ENCODE data around the gene SLC1A2. TPM values are rescaled to one million over a fixed set of nuclear protein-coding genes. Genes with fewer than 3 reads are reported as not detected.

Gene SLC1A2
- total RNA-seq, 1 donor from 2014 or later, result 8.8 TPM

- intact Hi-C loops (cut with DNase I), result loop anchor here (10.0 kb wide), 1 partner anchor 149 kb away; no protein-coding TSS in a partner anchor
These were observed 35.4 kb downstream of the SLC1A2 start for GRCh38 chr11:35383953-35384352.

DNA sequence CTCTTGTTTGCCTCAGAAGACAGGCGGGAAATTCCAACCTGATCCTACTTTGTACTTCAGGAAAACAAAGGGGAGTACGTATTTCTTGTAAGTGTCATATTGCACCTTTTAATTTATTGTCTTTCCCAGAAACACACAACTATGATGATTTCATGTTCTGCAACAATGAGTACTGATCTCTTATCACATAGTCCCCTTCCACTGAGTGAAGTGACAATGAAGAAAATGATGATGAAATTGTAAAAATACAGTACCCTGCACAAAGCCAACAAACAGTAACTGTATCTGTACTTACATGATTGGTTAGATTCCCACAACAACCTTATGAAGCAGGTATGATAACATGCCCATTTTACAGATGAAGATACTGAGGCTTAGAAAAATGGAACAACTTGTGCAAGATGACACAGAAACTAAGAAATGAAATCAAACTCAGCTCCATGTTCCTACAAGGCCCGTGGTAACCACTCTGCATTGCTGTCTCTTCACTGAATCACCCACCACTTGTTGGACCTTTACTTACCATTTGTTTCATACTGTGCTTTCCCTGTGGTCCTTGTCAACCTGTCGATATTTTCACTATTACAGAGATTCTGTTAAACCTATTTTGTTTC, 37.5 kb downstream of the SLC1A2 start:
- intact Hi-C loops (cut with DNase I), result loop anchor here (10.0 kb wide), 1 partner anchor 147 kb away; no protein-coding TSS in a partner anchor
- DNase-seq (ENCODE audit: low spot score), result no peak

More at GRCh38 chr11:35383953-35384352, 35.4 kb downstream of the SLC1A2 start:
- DNase-seq (ENCODE audit: low spot score), result no peak

GRCh38 chr11:35380603-35381002, 38.8 kb downstream of the SLC1A2 start:
- no peak for DNase-seq (ENCODE audit: low spot score)
- intact Hi-C loops (cut with DNase I), result loop anchor here (10.0 kb wide), 1 partner anchor 146 kb away; no protein-coding TSS in a partner anchor

GRCh38 chr11:35377262-35377661, 42.1 kb downstream of the SLC1A2 start:
- DNase-seq (ENCODE audit: low spot score), result no peak
- intact Hi-C loops (cut with DNase I), result no loop called here

DNA sequence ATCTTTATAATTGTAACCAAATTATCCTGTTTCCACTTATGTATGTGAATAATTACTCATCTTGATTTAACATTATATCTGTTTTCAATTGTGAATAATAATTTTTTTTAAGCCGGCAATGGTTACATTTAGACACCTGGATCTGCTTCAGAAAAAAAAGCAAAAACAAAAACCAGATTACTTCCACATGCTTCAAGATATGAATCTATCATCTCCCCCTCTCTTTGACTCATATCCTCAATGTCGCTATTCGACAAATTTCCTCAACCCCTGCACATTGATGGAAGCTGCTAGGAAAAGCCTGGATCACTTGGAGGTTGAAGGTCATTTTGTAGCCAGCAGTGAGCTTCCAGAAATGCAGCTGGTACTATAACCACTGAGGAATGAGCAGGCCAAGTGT, 42.7 kb downstream of the SLC1A2 start:
- intact Hi-C loops (cut with DNase I), result no loop called here
- DNase-seq (ENCODE audit: low spot score), result no peak

DNA sequence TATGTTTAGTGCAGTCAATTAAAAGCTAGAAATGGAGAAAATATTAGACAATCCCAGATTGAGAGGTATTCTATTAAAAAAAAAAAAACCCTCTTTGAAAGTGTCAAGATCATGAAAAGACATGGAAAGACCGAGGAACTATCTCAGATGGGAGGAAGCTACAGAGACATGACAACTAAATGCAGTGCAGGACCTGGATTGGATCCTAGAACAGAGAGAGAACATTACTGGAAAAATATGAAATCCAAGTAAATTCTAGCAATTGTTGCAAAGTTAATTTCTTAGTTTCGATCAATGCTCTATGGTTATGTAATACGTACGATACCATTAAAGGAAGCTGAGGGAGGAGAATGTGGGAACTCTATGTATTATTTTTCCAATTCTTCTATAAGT, 43.2 kb downstream of the SLC1A2 start:
- intact Hi-C loops (cut with DNase I), result no loop called here
- DNase-seq (ENCODE audit: low spot score), result no peak

GRCh38 chr11:35375332-35376117, 43.8 kb downstream of the SLC1A2 start:
- intact Hi-C loops (cut with DNase I), result no loop called here
- no peak for DNase-seq (ENCODE audit: low spot score)

- intact Hi-C loops (cut with DNase I), result no loop called here
- no peak for DNase-seq (ENCODE audit: low spot score)
These were observed 45.9 kb downstream of the SLC1A2 start for GRCh38 chr11:35373284-35373933.

DNA sequence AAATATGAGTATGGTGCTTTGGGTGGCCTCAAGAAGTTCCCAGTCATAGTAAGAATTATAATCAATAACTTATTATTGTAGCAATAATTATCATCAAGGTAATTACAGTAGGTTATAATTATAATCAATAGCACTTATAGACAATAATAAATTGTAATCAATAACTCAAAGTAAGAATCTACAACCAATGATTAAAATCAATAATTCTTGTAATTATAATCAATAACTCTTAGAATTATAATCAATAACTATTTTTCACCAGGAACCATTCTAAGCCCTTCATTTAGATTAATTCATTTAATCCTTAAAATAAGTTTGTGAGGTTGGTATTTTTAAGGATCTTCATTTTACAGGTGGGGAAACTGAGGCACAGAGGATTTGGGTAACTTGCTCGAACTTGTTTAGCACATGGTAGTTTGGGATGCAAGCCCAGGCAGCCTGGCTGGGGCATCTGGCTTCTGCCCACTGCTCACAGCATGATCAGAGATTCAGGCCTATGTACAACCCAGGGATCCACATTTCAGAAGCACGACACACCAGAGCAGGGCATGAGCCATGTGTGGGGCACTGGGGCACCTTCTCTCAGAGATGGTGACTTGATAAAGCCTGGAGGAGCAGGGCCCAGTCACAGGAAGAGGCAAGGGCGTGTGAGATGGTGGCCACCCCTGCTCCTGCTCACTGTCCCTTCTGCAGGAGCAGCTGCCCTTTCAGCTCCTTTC, 46.6 kb downstream of the SLC1A2 start:
- intact Hi-C loops (cut with DNase I), result no loop called here
- DNase-seq (ENCODE audit: low spot score), result no peak

DNA sequence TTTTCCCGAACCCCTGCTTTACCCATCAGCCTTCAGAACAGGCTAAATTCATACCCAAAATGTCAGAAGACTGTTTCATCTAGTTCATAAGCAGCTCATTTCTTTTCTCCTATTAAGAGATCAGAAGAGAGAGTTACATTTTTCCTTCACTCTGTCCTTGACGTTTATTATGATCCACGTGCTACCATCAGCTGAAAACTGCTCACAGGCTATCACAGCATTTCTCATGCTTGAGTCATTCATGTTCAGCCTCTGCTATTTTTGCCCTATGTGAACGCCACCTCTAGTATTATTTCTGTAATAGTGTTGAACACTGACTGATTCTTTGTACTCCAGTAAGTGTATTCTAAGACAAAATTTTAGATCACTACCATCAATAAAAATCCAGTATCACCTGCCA, 51.9 kb downstream of the SLC1A2 start:
- no peak for DNase-seq (ENCODE audit: low spot score)
- intact Hi-C loops (cut with DNase I), result loop anchor here (5.0 to 10.0 kb wide), 2 partner anchors 120 to 263 kb away; no protein-coding TSS in a partner anchor

DNA sequence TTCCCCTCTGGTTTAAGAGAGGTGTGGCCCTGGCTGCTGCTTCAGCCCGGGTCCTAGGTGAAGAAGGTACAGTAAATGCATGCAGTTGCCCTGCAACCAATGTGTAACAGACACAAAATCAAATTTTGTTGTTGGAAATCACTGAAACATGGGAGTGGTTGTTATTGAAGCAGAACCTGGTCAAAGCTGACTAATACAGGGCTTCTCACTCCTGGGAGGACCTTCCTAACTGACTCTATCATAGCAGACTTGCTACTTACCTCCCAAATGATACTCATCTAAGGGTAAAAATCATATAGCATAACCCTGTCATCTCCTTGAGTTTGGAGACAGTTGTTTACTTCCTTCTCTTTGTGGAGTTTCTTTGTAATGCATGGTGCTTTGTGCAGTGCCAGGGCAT, 52.6 kb downstream of the SLC1A2 start:
- intact Hi-C loops (cut with DNase I), result loop anchor here (5.0 to 10.0 kb wide), 2 partner anchors 119 to 262 kb away; no protein-coding TSS in a partner anchor
- DNase-seq (ENCODE audit: low spot score), result no peak

DNA sequence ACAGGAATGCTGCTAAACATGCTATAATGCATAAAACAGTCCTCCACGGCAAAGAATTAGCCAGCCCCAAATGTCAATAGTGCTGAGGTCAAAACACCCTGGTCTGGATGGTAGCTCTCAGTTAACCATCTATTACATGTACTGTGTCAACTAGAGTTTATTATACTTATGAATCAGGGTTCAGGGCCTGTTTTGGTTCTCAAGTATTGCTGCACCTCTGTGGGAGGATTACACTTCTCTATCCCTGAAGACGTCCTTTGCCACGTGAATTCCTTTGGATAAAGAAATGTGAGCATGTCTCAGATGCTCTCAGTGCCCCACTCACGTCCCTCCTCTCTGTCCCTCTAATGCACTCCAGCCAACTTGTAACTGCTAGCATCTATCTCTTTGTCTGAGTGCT, 53.4 kb downstream of the SLC1A2 start:
- no peak for DNase-seq (ENCODE audit: low spot score)
- intact Hi-C loops (cut with DNase I), result loop anchor here (5.0 to 10.0 kb wide), 2 partner anchors 119 to 261 kb away; no protein-coding TSS in a partner anchor

GRCh38 chr11:35365395-35365794, 54.0 kb downstream of the SLC1A2 start:
- no peak for DNase-seq (ENCODE audit: low spot score)
- intact Hi-C loops (cut with DNase I), result loop anchor here (5.0 to 10.0 kb wide), 2 partner anchors 118 to 261 kb away; no protein-coding TSS in a partner anchor

GRCh38 chr11:35363854-35364780, 55.2 kb downstream of the SLC1A2 start:
- DNase-seq (ENCODE audit: low spot score), result no peak

GRCh38 chr11:35363246-35363801, 56.0 kb downstream of the SLC1A2 start:
- no peak for DNase-seq (ENCODE audit: low spot score)

More at GRCh38 chr11:35363854-35364780, 55.2 kb downstream of the SLC1A2 start:
- intact Hi-C loops (cut with DNase I), result loop anchor here (10.0 kb wide), 1 partner anchor 259 kb away; no protein-coding TSS in a partner anchor

DNA sequence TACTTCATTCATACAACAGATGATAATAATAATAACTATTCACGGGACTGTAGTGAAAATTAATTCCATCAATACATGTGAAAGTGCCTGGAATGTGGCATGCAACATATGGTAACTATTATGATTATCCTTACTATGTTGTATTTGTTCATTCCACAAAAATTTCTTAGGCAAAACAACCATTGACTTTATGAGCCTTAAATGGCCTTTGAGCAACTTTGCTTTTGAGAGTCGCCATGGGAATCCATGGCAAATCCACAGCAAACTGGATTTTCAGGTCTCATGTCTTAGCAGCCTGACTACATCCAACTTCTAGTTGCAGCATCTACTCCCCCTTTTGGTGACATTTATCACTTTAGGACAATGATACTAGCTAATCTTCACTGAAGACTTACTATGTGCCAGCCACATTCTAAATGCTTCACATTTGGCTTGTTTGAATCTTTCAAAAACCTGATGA, 56.8 kb downstream of the SLC1A2 start:
- DNase-seq (ENCODE audit: low spot score), result no peak
- intact Hi-C loops (cut with DNase I), result loop anchor here (10.0 kb wide), 1 partner anchor 258 kb away; no protein-coding TSS in a partner anchor

More at GRCh38 chr11:35363246-35363801, 56.0 kb downstream of the SLC1A2 start:
- intact Hi-C loops (cut with DNase I), result loop anchor here (10.0 kb wide), 1 partner anchor 259 kb away; no protein-coding TSS in a partner anchor

- DNase-seq (ENCODE audit: low spot score), result no peak
- intact Hi-C loops (cut with DNase I), result loop anchor here (10.0 kb wide), 1 partner anchor 255 kb away; no protein-coding TSS in a partner anchor
These were observed 59.3 kb downstream of the SLC1A2 start for GRCh38 chr11:35360055-35360530.

Data from cardiac septum (tissue), 1 donor.